Lung (tissue), 12 donors: Measurements from ENCODE around the gene RNF224. TPM values are rescaled to one million over a fixed set of nuclear protein-coding genes. Genes with fewer than 3 reads are reported as not detected.

Experiments
- ATAC-seq: fragments of 200-7000 bp; cut with Tn5 transposase; one replicate; pipeline ENCODE4 v1.9.1; 2020; ENCODE audit warnings: moderate number of reproducible peaks; ENCODE audit not compliant: insufficient read depth, low FRiP score
- DNase-seq, 3 donors: peaks; one replicate each; pipeline ENCODE4 v3.0.0-alpha.2; 2013 to 2017
- H3K27ac ChIP-seq, 2 donors: one replicate each; pipeline ENCODE4 v1.5.1; 2013; ENCODE audit warnings: mild to moderate bottlenecking in 2 of 2, moderate library complexity in 2 of 2, control low read depth in 1 of 2, inconsistent platforms in 1 of 2, low read depth in 1 of 2, low read length in 1 of 2
- H3K27me3 ChIP-seq, 3 donors: one replicate each; pipeline ENCODE4 v1.5.1; 2013; ENCODE audit warnings: low read length in 2 of 3; ENCODE audit not compliant: control insufficient read depth in 3 of 3, insufficient read depth in 3 of 3
- H3K36me3 ChIP-seq, 4 donors: one replicate each; pipeline ENCODE4 v1.5.1; 2013; ENCODE audit warnings: low read length in 4 of 4, mild to moderate bottlenecking in 1 of 4, moderate library complexity in 1 of 4; ENCODE audit not compliant: control insufficient read depth in 4 of 4, insufficient read depth in 4 of 4
- H3K4me1 ChIP-seq, 5 donors: one replicate each; pipeline ENCODE4 v1.5.1; 2013; ENCODE audit warnings: low read length in 5 of 5, mild to moderate bottlenecking in 2 of 5, moderate library complexity in 1 of 5; ENCODE audit not compliant: control insufficient read depth in 5 of 5, insufficient read depth in 5 of 5
- H3K4me3 ChIP-seq: one replicate; pipeline ENCODE4 v1.5.1; 2013; ENCODE audit warnings: mild to moderate bottlenecking, control low read depth, moderate library complexity
- H3K9ac ChIP-seq, 2 donors: one replicate each; pipeline ENCODE4 v1.5.1; 2013; ENCODE audit warnings: low read length in 2 of 2, control low read depth in 1 of 2; ENCODE audit not compliant: insufficient read depth in 1 of 2
- H3K9me3 ChIP-seq, 4 donors: one replicate each; pipeline ENCODE4 v1.5.1; 2013; ENCODE audit warnings: low read length in 3 of 4, mild to moderate bottlenecking in 1 of 4, moderate library complexity in 1 of 4; ENCODE audit not compliant: control insufficient read depth in 4 of 4, insufficient read depth in 3 of 4
- CTCF ChIP-seq: IDR thresholded peaks from 2 replicates; pipeline ENCODE4 v1.5.1; 2012; ENCODE audit warnings: mild to moderate bottlenecking; ENCODE audit errors: control extremely low read depth, extremely low read depth
- WGBS, 2 donors: extraction: QIAGEN DNeasy Blood & Tissue Kit; methylation state at CpG; one replicate each; pipeline ENCODE4 v1.1.7; 2013; 5-methylcytosine and 5-hydroxymethylcytosine counted together
- polyA plus RNA-seq, 2 donors: library from polyadenylated mRNA; stranded (reverse); fragments of 200-250 nt; gene quantifications; one replicate each; pipeline ENCODE4 v1.2.1, GENCODE V29; 2013
- total RNA-seq, 2 donors: library from RNA; depleted of rRNA in 1 of 2; stranded (reverse); fragments of >200 nt in 1 of 2; gene quantifications; one replicate each; pipeline ENCODE4 v1.2.1, GENCODE V29; 2014 to 2021
- donor health status: control.
- donor health status: control.
- donor health status: Bipolar disorder and iron deficiency.
- donor health status: healthy.
- donor health status: DM: yes; HTN: yes; CAD: no.

The RNF224 gene
- total and polyA plus RNA-seq, 4 donors = 0.24 to 1.1 (median 0.80) TPM

GRCh38 chr9:137235424-137236237 is 8.3 kb downstream of the RNF224 start:
- DNase-seq = no peak
- H3K27me3 ChIP-seq = peaks cover 0 to 3% (median 0%) of the 10 kb centered on the region in 3 donors
- WGBS, 2 donors = 66 to 68% methylated on average over 35 of the region's 35 CpGs

GRCh38 chr9:137236238-137236935 is 9.1 kb downstream of the RNF224 start:
- H3K9me3 ChIP-seq = no peaks in the 10 kb centered on the region
- peaks cover 0 to 14% (median 8%) of the 10 kb centered on the region in 5 donors for H3K4me1 ChIP-seq
- no peak overlapping the region for H3K4me3 ChIP-seq
- no peaks in the 10 kb centered on the region for H3K36me3 ChIP-seq
- no peak overlapping the region for H3K27ac ChIP-seq
- WGBS, 2 donors = 4 to 9% methylated on average over 30 to 31 of the region's 31 CpGs
- TF ChIP-seq CTCF = peak; percentile 99
- ATAC-seq (peak; percentile 50), DNase-seq (peak; percentile 79 to 91 (median 83))
- no peak overlapping the region for H3K9ac ChIP-seq
- no peaks in the 10 kb centered on the region for H3K27me3 ChIP-seq

More at GRCh38 chr9:137235424-137236237, 8.3 kb downstream of the RNF224 start:
- no peak overlapping the region for H3K27ac ChIP-seq
- H3K36me3 ChIP-seq = no peaks in the 10 kb centered on the region
- peaks cover 0 to 14% (median 8%) of the 10 kb centered on the region in 5 donors for H3K4me1 ChIP-seq
- no peak overlapping the region for H3K4me3 ChIP-seq
- H3K9ac ChIP-seq = no peak overlapping the region
- no peak for ATAC-seq
- H3K9me3 ChIP-seq = no peaks in the 10 kb centered on the region
- TF ChIP-seq CTCF = no peak

GRCh38 chr9:137236936-137237421 is 9.7 kb downstream of the RNF224 start:
- 16 to 40% methylated on average over 11 of the region's 11 CpGs for WGBS, 2 donors
- DNase-seq (no peak), ATAC-seq (no peak)
- Histone ChIP-seq H3K27me3 (no peaks in the 10 kb centered on the region), H3K4me3 (no peak overlapping the region), H3K36me3 (peaks cover 0 to under 1% (median 0%) of the 10 kb centered on the region in 4 donors), H3K9me3 (no peaks in the 10 kb centered on the region), H3K9ac (no peak overlapping the region), H3K4me1 (peaks cover 0 to 15% (median 8%) of the 10 kb centered on the region in 5 donors), H3K27ac (no peak overlapping the region)
- TF ChIP-seq CTCF = no peak
